ENCODE measurements around the gene SPACA6. TPM values are rescaled to one million over a fixed set of nuclear protein-coding genes. Genes with fewer than 3 reads are reported as not detected.
A peak's percentile ranks its signal among the peaks of the same experiment; 100 is the strongest.

Gene SPACA6
- total and polyA plus RNA-seq, 2 experiments from 2014 or later: 5.1 to 11.5 TPM

- 0 out of 2 replicates have a peak, but pooled peaks have one; percentile 7 for TF ChIP-seq POLR2AphosphoS5 (IDR thresholded peaks at IDR 0.05; ENCODE audit: low read depth)
- TF ChIP-seq NANOG (IDR thresholded peaks at IDR 0.05; ENCODE audit: borderline replicate concordance): no peak
- TF ChIP-seq, protein P1, sequence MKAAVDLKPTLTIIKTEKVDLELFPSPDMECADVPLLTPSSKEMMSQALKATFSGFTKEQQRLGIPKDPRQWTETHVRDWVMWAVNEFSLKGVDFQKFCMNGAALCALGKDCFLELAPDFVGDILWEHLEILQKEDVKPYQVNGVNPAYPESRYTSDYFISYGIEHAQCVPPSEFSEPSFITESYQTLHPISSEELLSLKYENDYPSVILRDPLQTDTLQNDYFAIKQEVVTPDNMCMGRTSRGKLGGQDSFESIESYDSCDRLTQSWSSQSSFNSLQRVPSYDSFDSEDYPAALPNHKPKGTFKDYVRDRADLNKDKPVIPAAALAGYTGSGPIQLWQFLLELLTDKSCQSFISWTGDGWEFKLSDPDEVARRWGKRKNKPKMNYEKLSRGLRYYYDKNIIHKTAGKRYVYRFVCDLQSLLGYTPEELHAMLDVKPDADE (IDR thresholded peaks at IDR 0.05): no peak
- TF ChIP-seq CREB1 (CRISPR knock-in tag; IDR thresholded peaks at IDR 0.05; ENCODE audit: low read depth): no peak
- TF ChIP-seq CTCF (conservative IDR thresholded peaks at IDR 0.05; ENCODE audit: low read depth in 2 of 2): no peak
Measured at GRCh38 chr19:51702825-51703574, 9.9 kb downstream of the SPACA6 start (continued).

GRCh38 chr19:51703575-51704515, 10.7 kb downstream of the SPACA6 start:
- H3K9me3 Mint-ChIP-seq: no peaks in the 10 kb centered on the region; the same call in 1 of the 3 replicates
- peak overlapping the region; percentile 87 for H3K4me3 Mint-ChIP-seq
- H3K36me3 Mint-ChIP-seq (ENCODE audit: low read depth): peaks cover 25% of the 10 kb centered on the region
- Histone ChIP-seq H3K4me2 (peak overlapping the region; percentile 82), H3K4me1 (ENCODE audit: insufficient read depth) (peaks cover 18% of the 10 kb centered on the region), H3K79me2 (replicated peaks; ENCODE audit: insufficient read depth) (no peaks in the 10 kb centered on the region), H2AFZ (peak overlapping the region; percentile 91), H4K20me1 (replicated peaks; ENCODE audit: insufficient read depth) (peaks cover 3% of the 10 kb centered on the region; the same call in 1 of the 2 replicates), H3F3A (replicated peaks; ENCODE audit: low read depth) (peaks cover 3% of the 10 kb centered on the region; the same call in 1 of the 2 replicates), H3K27me3 (ENCODE audit: insufficient read depth) (no peaks in the 10 kb centered on the region), H3K9me2 (ENCODE audit: insufficient read depth) (no peaks in the 10 kb centered on the region), H3K4me3 (peak overlapping the region; percentile 66), H3K27ac (ENCODE audit: low read depth) (no peak overlapping the region), H3K36me3 (ENCODE audit: insufficient read depth) (no peaks in the 10 kb centered on the region)
- peaks cover 30% of the 10 kb centered on the region for H3K27me3 Mint-ChIP-seq (ENCODE audit: insufficient read depth, low read depth, poor library complexity)
- peak overlapping the region; percentile 93 for H3K27ac Mint-ChIP-seq
- peaks cover 27% of the 10 kb centered on the region for H3K4me1 Mint-ChIP-seq
- peak; percentile 98 for DNase-seq (ENCODE audit: low spot score)
- ATAC-seq: peak; percentile 65
- TF ChIP-seq, protein P2, sequence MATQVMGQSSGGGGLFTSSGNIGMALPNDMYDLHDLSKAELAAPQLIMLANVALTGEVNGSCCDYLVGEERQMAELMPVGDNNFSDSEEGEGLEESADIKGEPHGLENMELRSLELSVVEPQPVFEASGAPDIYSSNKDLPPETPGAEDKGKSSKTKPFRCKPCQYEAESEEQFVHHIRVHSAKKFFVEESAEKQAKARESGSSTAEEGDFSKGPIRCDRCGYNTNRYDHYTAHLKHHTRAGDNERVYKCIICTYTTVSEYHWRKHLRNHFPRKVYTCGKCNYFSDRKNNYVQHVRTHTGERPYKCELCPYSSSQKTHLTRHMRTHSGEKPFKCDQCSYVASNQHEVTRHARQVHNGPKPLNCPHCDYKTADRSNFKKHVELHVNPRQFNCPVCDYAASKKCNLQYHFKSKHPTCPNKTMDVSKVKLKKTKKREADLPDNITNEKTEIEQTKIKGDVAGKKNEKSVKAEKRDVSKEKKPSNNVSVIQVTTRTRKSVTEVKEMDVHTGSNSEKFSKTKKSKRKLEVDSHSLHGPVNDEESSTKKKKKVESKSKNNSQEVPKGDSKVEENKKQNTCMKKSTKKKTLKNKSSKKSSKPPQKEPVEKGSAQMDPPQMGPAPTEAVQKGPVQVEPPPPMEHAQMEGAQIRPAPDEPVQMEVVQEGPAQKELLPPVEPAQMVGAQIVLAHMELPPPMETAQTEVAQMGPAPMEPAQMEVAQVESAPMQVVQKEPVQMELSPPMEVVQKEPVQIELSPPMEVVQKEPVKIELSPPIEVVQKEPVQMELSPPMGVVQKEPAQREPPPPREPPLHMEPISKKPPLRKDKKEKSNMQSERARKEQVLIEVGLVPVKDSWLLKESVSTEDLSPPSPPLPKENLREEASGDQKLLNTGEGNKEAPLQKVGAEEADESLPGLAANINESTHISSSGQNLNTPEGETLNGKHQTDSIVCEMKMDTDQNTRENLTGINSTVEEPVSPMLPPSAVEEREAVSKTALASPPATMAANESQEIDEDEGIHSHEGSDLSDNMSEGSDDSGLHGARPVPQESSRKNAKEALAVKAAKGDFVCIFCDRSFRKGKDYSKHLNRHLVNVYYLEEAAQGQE (IDR thresholded peaks at IDR 0.05; ENCODE audit: unreplicated experiment): no peak
- peak; percentile 72 for TF ChIP-seq POLR2AphosphoS5 (IDR thresholded peaks at IDR 0.05; ENCODE audit: low read depth)
- TF ChIP-seq ZNF114 (CRISPR knock-in tag; IDR thresholded peaks at IDR 0.05): no peak
- peak; percentile 37; the same call in 1 of the 2 replicates for TF ChIP-seq ZNF331 (CRISPR knock-in tag; IDR thresholded peaks at IDR 0.05; ENCODE audit: low read depth)
- TF ChIP-seq STAT1 (IDR thresholded peaks at IDR 0.05; ENCODE audit: unreplicated experiment): no peak
- TF ChIP-seq EZH2phosphoT487 (IDR thresholded peaks at IDR 0.05; ENCODE audit: unreplicated experiment): no peak
- TF ChIP-seq CREB1 (CRISPR knock-in tag; IDR thresholded peaks at IDR 0.05; ENCODE audit: low read depth): peak; percentile 76
- TF ChIP-seq NANOG (IDR thresholded peaks at IDR 0.05; ENCODE audit: borderline replicate concordance): no peak
